ENCODE data around the gene VAV2.

Gene VAV2

GRCh38 chr9:133979273-133979920 is 12.7 kb downstream of the VAV2 start:
- TF ChIP-seq JUND (IDR thresholded peaks at IDR 0.05; ENCODE audit: low read depth), result no peak
- in situ Hi-C loops (cut with HindIII; ENCODE audit: low pct_unique_long_range_greater_than_20kb, low sequenced_read_pairs), result no loop called here
- DNase-seq (ENCODE audit: low read depth in 1 of 2, low spot score in 1 of 2), result no peak

- in situ Hi-C loops (cut with HindIII; ENCODE audit: low pct_unique_long_range_greater_than_20kb, low sequenced_read_pairs), result no loop called here
- DNase-seq (ENCODE audit: low read depth in 1 of 2, low spot score in 1 of 2), result no peak
- no peak for TF ChIP-seq JUND (IDR thresholded peaks at IDR 0.05; ENCODE audit: low read depth)
Measured at GRCh38 chr9:133978899-133979272, 13.2 kb downstream of the VAV2 start.

- in situ Hi-C loops (cut with HindIII; ENCODE audit: low pct_unique_long_range_greater_than_20kb, low sequenced_read_pairs), result no loop called here
- no peak for DNase-seq (ENCODE audit: low read depth in 1 of 2, low spot score in 1 of 2)
- TF ChIP-seq JUND (IDR thresholded peaks at IDR 0.05; ENCODE audit: low read depth), result no peak
Measured at GRCh38 chr9:133978226-133978898, 13.8 kb downstream of the VAV2 start.

GRCh38 chr9:133977421-133978201 is 14.5 kb downstream of the VAV2 start:
- no peak for TF ChIP-seq JUND (IDR thresholded peaks at IDR 0.05; ENCODE audit: low read depth)
- in situ Hi-C loops (cut with HindIII; ENCODE audit: low pct_unique_long_range_greater_than_20kb, low sequenced_read_pairs), result no loop called here
- no peak for DNase-seq (ENCODE audit: low read depth in 1 of 2, low spot score in 1 of 2)

- in situ Hi-C loops (cut with HindIII; ENCODE audit: low pct_unique_long_range_greater_than_20kb, low sequenced_read_pairs), result no loop called here
- TF ChIP-seq JUND (IDR thresholded peaks at IDR 0.05; ENCODE audit: low read depth), result no peak
- no peak for DNase-seq (ENCODE audit: low read depth in 1 of 2, low spot score in 1 of 2)
Measured at GRCh38 chr9:133976887-133977286, 15.2 kb downstream of the VAV2 start.

- TF ChIP-seq JUND (IDR thresholded peaks at IDR 0.05; ENCODE audit: low read depth), result no peak
- DNase-seq (ENCODE audit: low read depth in 1 of 2, low spot score in 1 of 2), result no peak
- in situ Hi-C loops (cut with HindIII; ENCODE audit: low pct_unique_long_range_greater_than_20kb, low sequenced_read_pairs), result no loop called here
Measured at GRCh38 chr9:133976191-133976861, 15.8 kb downstream of the VAV2 start.

DNA sequence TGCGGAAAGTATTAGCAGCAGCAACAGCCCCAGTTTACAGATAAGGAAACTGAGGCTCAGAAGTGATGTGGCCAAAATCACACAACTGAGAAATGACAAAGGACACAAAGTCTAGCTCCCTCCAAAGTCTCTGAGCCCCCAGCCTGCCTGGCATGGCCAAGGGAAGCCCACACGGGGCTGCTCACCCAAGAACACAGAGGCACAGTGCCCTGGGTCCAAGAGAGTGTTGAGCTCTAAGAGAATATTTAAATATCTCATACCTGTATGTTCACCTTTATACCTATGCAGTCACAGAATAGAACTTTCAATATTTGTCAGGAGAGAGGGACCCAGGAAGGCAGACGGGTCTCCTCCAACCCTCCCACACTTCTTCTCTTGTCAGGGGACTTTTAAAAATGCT is 16.6 kb downstream of the VAV2 start:
- no peak for TF ChIP-seq JUND (IDR thresholded peaks at IDR 0.05; ENCODE audit: low read depth)
- in situ Hi-C loops (cut with HindIII; ENCODE audit: low pct_unique_long_range_greater_than_20kb, low sequenced_read_pairs), result no loop called here
- DNase-seq (ENCODE audit: low read depth in 1 of 2, low spot score in 1 of 2), result no peak

GRCh38 chr9:133974631-133975341 is 17.3 kb downstream of the VAV2 start:
- no peak for TF ChIP-seq JUND (IDR thresholded peaks at IDR 0.05; ENCODE audit: low read depth)
- no peak for DNase-seq (ENCODE audit: low read depth in 1 of 2, low spot score in 1 of 2)
- in situ Hi-C loops (cut with HindIII; ENCODE audit: low pct_unique_long_range_greater_than_20kb, low sequenced_read_pairs), result no loop called here

- no peak for TF ChIP-seq JUND (IDR thresholded peaks at IDR 0.05; ENCODE audit: low read depth)
- no peak for DNase-seq (ENCODE audit: low read depth in 1 of 2, low spot score in 1 of 2)
- in situ Hi-C loops (cut with HindIII; ENCODE audit: low pct_unique_long_range_greater_than_20kb, low sequenced_read_pairs), result no loop called here
Measured at GRCh38 chr9:133973791-133974630, 18.1 kb downstream of the VAV2 start.

DNA sequence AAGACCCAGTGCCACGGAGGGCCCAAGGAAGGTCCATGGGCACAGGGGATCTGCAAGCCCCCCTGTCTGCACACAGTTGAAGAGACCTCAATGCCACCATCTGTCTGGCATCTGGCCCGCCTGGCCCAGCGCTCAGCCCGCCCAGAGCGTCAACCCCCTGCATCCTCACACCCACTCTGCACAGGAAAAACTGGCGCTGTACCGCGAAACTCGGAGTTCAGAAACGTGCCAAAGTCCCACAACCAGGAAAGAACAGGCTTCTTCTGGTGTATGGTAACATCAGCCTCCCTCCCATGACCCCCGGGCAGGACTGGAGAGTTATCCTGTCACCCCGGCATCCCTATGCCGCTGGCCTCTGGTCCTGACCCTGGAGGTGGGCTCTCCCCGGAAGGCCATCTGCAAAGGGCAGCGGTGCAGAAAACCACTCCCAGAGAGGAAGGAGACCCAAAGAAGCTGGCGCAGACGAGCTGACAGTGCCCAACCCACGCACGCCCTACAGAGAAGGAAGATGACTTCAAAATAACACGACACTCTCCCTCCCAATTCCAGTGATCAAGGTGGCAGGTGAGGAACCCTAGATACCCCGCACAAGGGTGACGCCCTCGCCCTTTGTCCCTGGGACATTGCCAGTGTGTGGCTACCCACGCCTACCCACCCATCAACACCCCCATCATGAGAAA is 18.9 kb downstream of the VAV2 start:
- DNase-seq (ENCODE audit: low read depth in 1 of 2, low spot score in 1 of 2), result no peak
- in situ Hi-C loops (cut with HindIII; ENCODE audit: low pct_unique_long_range_greater_than_20kb, low sequenced_read_pairs), result no loop called here
- TF ChIP-seq JUND (IDR thresholded peaks at IDR 0.05; ENCODE audit: low read depth), result no peak
